Upper lobe of right lung (tissue), 1 donor: ENCODE data around the gene CORO1C. TPM values are rescaled to one million over a fixed set of nuclear protein-coding genes. Genes with fewer than 3 reads are reported as not detected.
A peak's percentile ranks its signal among the peaks of the same experiment; 100 is the strongest.

Source experiments
- ATAC-seq: fragments of 200-7000 bp; cut with Tn5 transposase; one replicate; pipeline ENCODE4 v1.9.1; 2020; ENCODE audit warnings: mild to moderate bottlenecking, moderate library complexity
- DNase-seq: peaks from one replicate; pipeline ENCODE4 v3.0.0-alpha.2; 2020
- H3K27ac ChIP-seq: fragments of 200-600 bp; one replicate; pipeline ENCODE4 v1.8.0; 2022
- H3K27me3 ChIP-seq: fragments of 200-600 bp; one replicate; pipeline ENCODE4 v1.8.0; 2022; ENCODE audit warnings: mild to moderate bottlenecking
- H3K36me3 ChIP-seq: fragments of 200-600 bp; one replicate; pipeline ENCODE4 v1.8.0; 2022
- H3K4me1 ChIP-seq: fragments of 200-600 bp; one replicate; pipeline ENCODE4 v1.8.0; 2022
- H3K4me3 ChIP-seq: fragments of 200-600 bp; one replicate; pipeline ENCODE4 v1.8.0; 2022; ENCODE audit warnings: mild to moderate bottlenecking
- H3K9me3 ChIP-seq: fragments of 200-600 bp; one replicate; pipeline ENCODE4 v1.8.0; 2022
- CTCF ChIP-seq: fragments of 200-600 bp; IDR thresholded peaks from one replicate; pipeline ENCODE4 v1.8.0; 2022; ENCODE audit warnings: antibody characterized with exemption
- intact Hi-C: fragments of 100-400 bp; cut with DNase I; formaldehyde crosslinking; loops from one replicate; pipeline ENCODE4 v1.11.0; 2022
- total RNA-seq: library from RNA; stranded (reverse); fragmentation: NEBNext Ultra II Directional; extraction: Animal tissue kit (Norgen Biotek cat#: 25700); gene quantifications from one replicate; pipeline ENCODE4 v1.2.1, GENCODE V29; 2021
- donor health status: DM: no; HTN: yes; CAD: no; lungs with severe emphysema.

CORO1C gene
- total RNA-seq, 1 donor from 2014 or later = 257 TPM

GRCh38 chr12:108643941-108644810 lies 87.1 kb downstream of the CORO1C start:
- Histone ChIP-seq H3K27ac (peak overlapping the region; percentile 79), H3K4me1 (peaks cover 46% of the 10 kb centered on the region), H3K4me3 (no peak overlapping the region), H3K27me3 (no peaks in the 10 kb centered on the region), H3K36me3 (peaks cover 38% of the 10 kb centered on the region), H3K9me3 (no peaks in the 10 kb centered on the region)
- peak; percentile 85 for ATAC-seq
- intact Hi-C loops = no loop called here
- DNase-seq = peak; percentile 87
- no peak for TF ChIP-seq CTCF

- peaks cover 27% of the 10 kb centered on the region for H3K36me3 ChIP-seq
- no peak for TF ChIP-seq CTCF
- no peak overlapping the region for H3K4me3 ChIP-seq
- intact Hi-C loops = no loop called here
- no peaks in the 10 kb centered on the region for H3K9me3 ChIP-seq
- DNase-seq = no peak
- no peak for ATAC-seq
- H3K4me1 ChIP-seq = peaks cover 57% of the 10 kb centered on the region
- H3K27me3 ChIP-seq = no peaks in the 10 kb centered on the region
- peak overlapping the region; percentile 79 for H3K27ac ChIP-seq
Measured at GRCh38 chr12:108642899-108643654, 88.2 kb downstream of the CORO1C start.

GRCh38 chr12:108642269-108642870 lies 88.9 kb downstream of the CORO1C start:
- DNase-seq = no peak
- peaks cover 59% of the 10 kb centered on the region for H3K4me1 ChIP-seq
- peak overlapping the region; percentile 20 for H3K27ac ChIP-seq
- TF ChIP-seq CTCF = no peak
- intact Hi-C loops = no loop called here
- ATAC-seq = no peak
- H3K4me3 ChIP-seq = no peak overlapping the region
- H3K36me3 ChIP-seq = peaks cover 20% of the 10 kb centered on the region
- H3K27me3 ChIP-seq = no peaks in the 10 kb centered on the region
- H3K9me3 ChIP-seq = no peaks in the 10 kb centered on the region

GRCh38 chr12:108641446-108642268 lies 89.7 kb downstream of the CORO1C start:
- Histone ChIP-seq H3K27me3 (no peaks in the 10 kb centered on the region), H3K9me3 (no peaks in the 10 kb centered on the region), H3K4me3 (no peak overlapping the region), H3K27ac (peak overlapping the region; percentile 20), H3K4me1 (peaks cover 63% of the 10 kb centered on the region), H3K36me3 (peaks cover 13% of the 10 kb centered on the region)
- ATAC-seq = no peak
- DNase-seq = no peak
- intact Hi-C loops = no loop called here
- no peak for TF ChIP-seq CTCF

- intact Hi-C loops = no loop called here
- ATAC-seq = no peak
- no peak for DNase-seq
- H3K27ac ChIP-seq = no peak overlapping the region
- H3K9me3 ChIP-seq = no peaks in the 10 kb centered on the region
- H3K4me3 ChIP-seq = no peak overlapping the region
- peaks cover 67% of the 10 kb centered on the region for H3K4me1 ChIP-seq
- peaks cover 6% of the 10 kb centered on the region for H3K36me3 ChIP-seq
- no peaks in the 10 kb centered on the region for H3K27me3 ChIP-seq
- TF ChIP-seq CTCF = no peak
Measured at GRCh38 chr12:108640802-108641445, 90.4 kb downstream of the CORO1C start.
